Head of caudate nucleus (tissue), 42 donors: ENCODE measurements around the gene LCN10.
"Not testable (repeated sequence)": the region's sequence is repeated elsewhere in the genome, so short reads cannot be mapped to it uniquely, and the experiment has no call there.

Experiments used
- DNase-seq, 42 donors: peaks; one replicate each; pipeline versions ENCODE4 v3.0.0 to v3.0.0-alpha.2; 2020 to 2021; ENCODE audit warnings: mixed read lengths in 7 of 42
- intact Hi-C: fragments of 100-400 bp; cut with DNase I; formaldehyde crosslinking; loops from one replicate; pipeline ENCODE4 v1.15.0; 2022

The LCN10 gene

GRCh38 chr9:136759001-136759400 lies 16.3 kb upstream of the LCN10 start:
- intact Hi-C loops, result no loop called here
- DNase-seq, result no peak

GRCh38 chr9:136757751-136758140 lies 15.0 kb upstream of the LCN10 start:
- intact Hi-C loops, result no loop called here
- no peak for DNase-seq

- DNase-seq, result no peak
These were observed 14.6 kb upstream of the LCN10 start for GRCh38 chr9:136757328-136757727.

GRCh38 chr9:136756836-136757235 lies 14.1 kb upstream of the LCN10 start:
- intact Hi-C loops, result no loop called here
- DNase-seq, result no peak

More at GRCh38 chr9:136757328-136757727, 14.6 kb upstream of the LCN10 start:
- intact Hi-C loops, result no loop called here

- intact Hi-C loops, result no loop called here
- DNase-seq, result no peak
These were observed 13.3 kb upstream of the LCN10 start for GRCh38 chr9:136756134-136756438.

- intact Hi-C loops, DNase-seq: not testable (repeated sequence)
These were observed 12.8 kb upstream of the LCN10 start for GRCh38 chr9:136755302-136756133.

GRCh38 chr9:136754626-136755301 lies 12.0 kb upstream of the LCN10 start:
- intact Hi-C loops, result no loop called here
- DNase-seq, result no peak

- intact Hi-C loops, result no loop called here
- no peak for DNase-seq
These were observed 11.4 kb upstream of the LCN10 start for GRCh38 chr9:136754059-136754572.

- intact Hi-C loops, result no loop called here
- no peak for DNase-seq
These were observed 10.8 kb upstream of the LCN10 start for GRCh38 chr9:136753371-136754058.

- intact Hi-C loops, result no loop called here
- DNase-seq, result no peak
These were observed 9.1 kb upstream of the LCN10 start for GRCh38 chr9:136751814-136752213.

- DNase-seq, result no peak
- intact Hi-C loops, result no loop called here
These were observed 8.5 kb upstream of the LCN10 start for GRCh38 chr9:136751244-136751643.

- intact Hi-C loops, result no loop called here
- no peak for DNase-seq
These were observed 7.8 kb upstream of the LCN10 start for GRCh38 chr9:136750526-136750925.

GRCh38 chr9:136748666-136749611 lies 6.2 kb upstream of the LCN10 start:
- peak in 1 of 42 donors; percentile 38 for DNase-seq
- intact Hi-C loops, result no loop called here

GRCh38 chr9:136748201-136748600 lies 5.5 kb upstream of the LCN10 start, which contains the start of gene LCN6:
LCN6 (minus strand) TSS chr9:136748525; CDS start chr9:136748483, 42 bp downstream.
- intact Hi-C loops, result no loop called here
- no peak for DNase-seq

GRCh38 chr9:136747161-136748060 lies 4.7 kb upstream of the LCN10 start:
- intact Hi-C loops, result no loop called here

GRCh38 chr9:136746621-136747020 lies 3.9 kb upstream of the LCN10 start:
- intact Hi-C loops, result no loop called here

More at GRCh38 chr9:136747161-136748060, 4.7 kb upstream of the LCN10 start:
- no peak for DNase-seq

GRCh38 chr9:136746155-136746490 lies 3.4 kb upstream of the LCN10 start:
- no peak for DNase-seq
- intact Hi-C loops, result no loop called here

More at GRCh38 chr9:136746621-136747020, 3.9 kb upstream of the LCN10 start:
- DNase-seq, result no peak
